Stimulated activated CD8-positive, alpha-beta memory T cell treated with anti-CD3 and anti-CD28 coated beads, Interleukin-7, amount 100 ng/mL, for 48 hours (primary cell): ENCODE measurements around the gene LHFPL2.
"Not testable (repeated sequence)": the region's sequence is repeated elsewhere in the genome, so short reads cannot be mapped to it uniquely, and the experiment has no call there.

Experiments used
- DNase-seq, 2 donors: peaks; one replicate each; pipeline ENCODE4 v3.0.0-alpha.2; 2020; ENCODE audit warnings: low read depth in 1 of 2; ENCODE audit errors: extremely low read depth in 1 of 2

The LHFPL2 gene, protein sequence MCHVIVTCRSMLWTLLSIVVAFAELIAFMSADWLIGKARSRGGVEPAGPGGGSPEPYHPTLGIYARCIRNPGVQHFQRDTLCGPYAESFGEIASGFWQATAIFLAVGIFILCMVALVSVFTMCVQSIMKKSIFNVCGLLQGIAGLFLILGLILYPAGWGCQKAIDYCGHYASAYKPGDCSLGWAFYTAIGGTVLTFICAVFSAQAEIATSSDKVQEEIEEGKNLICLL

DNA sequence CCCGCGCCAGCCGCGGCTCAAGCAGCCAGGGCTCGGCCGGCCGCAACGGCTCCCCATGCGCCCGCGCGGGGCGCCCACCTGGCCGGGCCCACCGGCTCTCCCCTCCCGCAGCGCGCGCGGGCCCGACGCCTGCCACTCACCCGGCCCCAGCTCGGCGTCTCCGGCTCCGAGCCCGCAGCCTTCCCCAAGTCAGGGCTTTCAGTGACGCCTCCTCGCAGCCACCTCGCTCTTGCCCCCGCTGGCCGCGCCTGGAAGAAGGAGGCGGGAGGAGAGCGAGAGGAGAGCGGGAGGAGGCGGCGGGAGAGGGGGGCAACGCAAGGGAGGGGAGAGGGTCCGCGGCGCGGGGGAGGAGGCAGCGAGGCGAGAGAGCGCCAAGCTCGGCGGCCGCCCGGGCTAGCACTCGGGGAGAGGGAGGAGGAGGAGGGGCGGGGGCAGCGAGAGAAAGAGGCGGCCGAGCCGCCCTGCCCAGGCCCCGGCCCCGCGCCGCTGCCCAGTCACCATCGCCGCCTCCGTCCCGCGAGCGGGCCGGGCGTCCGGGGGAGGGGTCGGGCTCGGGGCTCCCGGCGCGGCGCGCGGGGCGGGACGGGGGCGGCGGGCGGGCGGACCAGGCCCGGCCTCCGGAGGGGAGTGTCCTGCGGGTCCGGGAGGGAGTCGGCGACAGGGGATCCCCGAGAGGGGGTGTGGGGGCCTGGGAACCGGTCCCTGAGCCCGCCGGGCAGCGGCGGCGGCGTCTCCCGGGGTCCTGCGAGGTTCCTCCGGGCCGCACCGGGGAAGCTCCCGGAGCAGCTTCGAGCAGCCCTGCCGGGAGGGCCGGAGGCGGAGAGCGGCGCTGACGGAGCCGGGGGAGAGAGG is at the start of gene LHFPL2:
LHFPL2 (minus strand) TSS at position 414 of the 852 bp plus-strand sequence. CDS start 138,559 bp downstream, outside the sequence.
- DNase-seq, result no peak

DNA sequence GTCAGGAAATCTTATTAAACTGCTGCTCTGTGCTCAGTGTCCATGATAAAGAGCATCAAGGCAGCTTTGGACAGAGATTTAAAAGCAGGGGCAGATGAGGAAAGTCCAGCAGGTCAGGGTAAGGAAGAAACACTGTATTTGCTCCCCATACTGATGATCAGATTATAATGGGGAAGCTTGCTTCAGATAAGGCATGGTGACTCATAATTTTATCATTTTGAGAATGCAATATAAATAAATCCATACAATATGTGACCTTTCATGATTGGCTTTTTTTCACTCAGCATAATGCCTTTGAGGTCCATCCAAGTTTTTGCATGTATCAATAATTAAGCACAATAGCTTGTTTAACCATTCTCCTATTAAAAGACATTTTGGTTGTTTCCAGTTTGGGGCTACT is 48.1 kb upstream of the LHFPL2 start:
- no peak for DNase-seq

DNA sequence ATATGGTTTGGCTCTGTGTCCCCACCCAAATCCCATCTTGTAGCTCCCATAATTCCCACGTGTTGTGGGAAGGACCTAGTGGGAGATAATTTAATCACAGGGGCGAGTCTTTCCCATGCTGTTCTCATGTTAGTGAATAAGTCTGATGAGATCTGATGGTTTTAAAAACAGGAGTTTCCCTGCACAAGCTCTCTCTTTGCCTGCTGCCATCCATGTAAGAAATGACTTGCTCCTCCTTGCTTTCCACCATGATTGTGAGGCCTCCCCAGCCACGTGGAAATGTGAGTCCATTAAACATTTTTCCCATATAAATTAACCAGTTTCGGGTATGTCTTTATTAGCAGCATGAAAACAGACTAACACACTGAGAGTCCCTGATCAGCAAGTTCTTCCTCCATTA is 47.5 kb upstream of the LHFPL2 start:
- DNase-seq, result not testable (repeated sequence)

DNA sequence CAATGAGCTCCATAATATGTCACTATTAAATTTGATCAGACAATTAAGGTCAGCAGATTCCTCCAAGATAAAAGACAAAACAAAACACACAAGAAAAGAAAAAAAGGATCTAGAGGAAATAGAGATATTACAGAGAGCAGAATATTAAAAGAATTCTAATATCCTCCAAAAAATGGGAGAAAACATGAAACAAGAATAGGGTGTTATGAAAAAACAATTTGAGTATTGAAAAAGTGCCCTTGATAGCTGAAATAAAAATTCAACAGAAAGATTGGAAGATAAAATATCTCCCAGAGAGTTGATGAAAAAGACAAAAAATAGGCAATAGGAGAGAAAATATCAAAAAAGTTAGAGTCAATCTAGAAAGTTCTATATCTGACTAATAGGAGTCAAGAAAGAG is 44.8 kb upstream of the LHFPL2 start:
- DNase-seq, result no peak

DNA sequence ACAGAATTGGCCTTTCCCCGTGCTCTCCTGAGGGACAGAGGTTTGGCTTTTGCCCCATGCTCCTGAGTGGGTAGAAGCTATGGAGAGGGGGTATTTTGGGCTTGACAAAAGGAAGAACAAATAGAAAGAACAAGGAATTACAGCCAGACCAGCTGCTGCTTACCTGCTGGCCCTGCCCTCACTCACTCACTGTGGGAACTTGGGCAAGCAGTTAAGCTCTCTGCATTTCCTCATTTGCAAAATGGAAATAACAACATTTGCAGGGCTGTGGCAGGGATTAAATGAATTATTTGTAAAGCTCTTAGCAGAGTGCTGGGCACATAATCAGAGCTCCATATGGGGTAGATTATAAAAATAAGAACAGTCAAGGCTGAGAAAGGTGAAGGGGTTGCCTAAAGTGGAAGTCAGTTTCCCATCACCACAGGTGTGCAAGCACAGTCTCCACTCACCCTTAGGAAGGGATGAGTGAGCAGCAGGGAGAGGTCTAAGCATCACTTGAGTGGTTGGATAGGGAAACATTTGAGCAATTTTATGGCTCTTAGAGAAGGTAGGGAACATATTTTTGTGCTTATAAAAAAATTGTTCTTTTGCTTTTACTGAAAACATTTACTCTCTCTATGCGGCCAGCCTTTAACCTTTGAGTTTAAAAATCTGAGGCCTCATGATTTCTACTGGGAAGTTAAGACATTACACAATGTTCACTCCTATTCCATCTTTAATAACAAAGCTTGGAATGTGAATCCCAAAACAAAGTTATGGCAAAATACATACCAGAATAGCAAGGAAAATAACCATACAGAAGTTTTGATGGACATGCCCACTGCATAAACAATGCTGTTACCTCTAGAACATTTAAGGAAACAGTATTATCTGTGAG is 42.8 kb upstream of the LHFPL2 start:
- no peak for DNase-seq

DNA sequence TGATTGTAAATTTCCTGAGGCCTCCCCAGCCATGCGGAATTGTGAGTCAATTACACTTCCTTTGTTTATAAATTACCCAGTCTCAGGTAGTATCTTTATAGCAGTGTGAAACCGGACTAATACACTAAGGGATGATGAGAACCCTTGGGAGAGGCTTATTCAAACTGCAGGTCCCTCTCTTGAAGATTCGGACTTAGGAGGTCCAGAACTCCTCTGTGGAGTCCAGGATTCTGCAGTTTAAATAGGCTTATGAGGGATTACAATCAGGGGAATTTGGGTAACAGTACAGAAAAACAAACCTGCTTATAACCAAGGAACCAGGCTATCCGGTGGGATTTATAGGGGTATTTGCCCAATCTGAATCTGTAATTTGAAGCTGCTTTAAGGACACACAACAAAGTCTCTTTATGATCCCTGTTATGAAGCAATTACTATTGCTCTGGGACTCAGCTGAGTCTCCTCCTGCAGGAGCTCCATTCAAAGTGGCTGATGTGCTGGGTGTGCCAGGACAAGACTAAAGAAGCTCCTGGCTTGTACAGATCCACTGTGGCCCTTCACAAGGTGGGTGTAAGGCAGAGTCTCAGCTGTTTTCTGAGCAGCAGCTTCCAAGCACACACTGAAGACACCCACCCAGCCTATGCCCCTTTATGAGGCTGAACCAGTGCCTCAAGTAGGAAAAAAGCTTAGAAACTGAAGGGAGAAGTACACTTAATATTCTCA is 41.8 kb upstream of the LHFPL2 start:
- DNase-seq, result no peak

DNA sequence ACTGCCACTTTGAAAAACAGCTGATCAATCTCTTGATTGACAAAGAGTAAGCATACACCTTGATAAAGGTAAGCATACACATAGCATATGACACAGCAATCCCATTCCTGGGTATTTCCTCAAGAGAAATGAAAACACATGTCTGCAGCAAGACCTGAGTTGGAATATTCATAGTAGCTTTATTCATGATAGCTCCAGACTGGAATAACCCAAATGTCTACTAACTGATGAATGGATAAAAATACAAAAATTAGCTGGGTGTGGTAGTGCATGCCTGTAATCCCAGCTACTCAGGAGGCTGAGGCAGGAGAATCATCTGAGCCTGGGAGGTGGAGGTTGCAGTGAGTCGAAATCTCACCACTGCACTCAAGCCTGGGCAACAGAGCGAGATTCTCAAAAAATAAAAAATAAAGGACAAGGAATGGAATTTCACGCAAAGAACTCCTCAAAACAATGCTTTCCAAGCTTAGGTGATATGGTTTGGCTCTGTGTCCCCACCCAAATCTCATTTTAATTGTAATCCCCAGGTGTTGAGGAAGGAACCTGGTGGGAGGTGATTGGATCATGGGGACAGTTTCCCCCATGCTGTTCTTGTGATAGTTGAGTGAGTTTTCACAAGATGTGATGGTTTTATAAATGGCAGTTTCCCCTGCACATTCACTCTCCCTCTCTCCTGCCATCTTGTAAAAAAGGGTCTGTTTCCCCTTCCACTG is 41.1 kb upstream of the LHFPL2 start:
- DNase-seq, result no peak

DNA sequence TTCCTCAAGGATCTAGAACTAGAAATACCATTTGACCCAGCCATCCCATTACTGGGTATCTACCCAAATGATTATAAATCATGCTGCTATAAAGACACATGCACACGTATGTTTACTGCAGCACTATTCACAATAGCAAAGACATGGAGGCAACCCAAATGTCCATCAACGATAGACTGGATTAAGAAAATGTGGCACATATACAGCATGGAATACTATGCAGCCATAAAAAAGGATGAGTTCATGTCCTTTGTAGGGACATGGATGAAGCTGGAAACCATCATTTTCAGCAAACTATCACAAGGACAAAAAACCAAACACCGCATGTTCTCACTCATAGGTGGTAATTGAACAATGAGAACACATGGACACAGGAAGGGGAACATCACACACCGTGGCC is 38.9 kb upstream of the LHFPL2 start:
- DNase-seq, result not testable (repeated sequence)

DNA sequence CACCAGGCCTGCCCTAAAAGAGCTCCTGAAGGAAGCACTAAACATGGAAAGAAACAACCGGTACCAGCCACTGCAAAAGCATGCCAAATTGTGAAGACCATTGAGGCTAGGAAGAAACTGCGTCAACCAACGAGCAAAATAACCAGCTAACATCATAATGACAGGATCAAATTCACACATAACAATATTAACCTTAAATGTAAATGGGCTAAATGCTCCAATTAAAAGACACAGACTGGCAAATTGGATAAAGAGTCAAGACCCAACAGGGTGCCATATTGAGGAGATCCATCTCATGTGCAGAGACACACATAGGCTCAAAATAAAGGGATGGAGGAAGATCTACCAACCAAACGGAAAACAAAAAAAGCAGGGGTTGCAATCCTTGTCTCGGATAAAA is 35.3 kb upstream of the LHFPL2 start:
- DNase-seq, result not testable (repeated sequence)

DNA sequence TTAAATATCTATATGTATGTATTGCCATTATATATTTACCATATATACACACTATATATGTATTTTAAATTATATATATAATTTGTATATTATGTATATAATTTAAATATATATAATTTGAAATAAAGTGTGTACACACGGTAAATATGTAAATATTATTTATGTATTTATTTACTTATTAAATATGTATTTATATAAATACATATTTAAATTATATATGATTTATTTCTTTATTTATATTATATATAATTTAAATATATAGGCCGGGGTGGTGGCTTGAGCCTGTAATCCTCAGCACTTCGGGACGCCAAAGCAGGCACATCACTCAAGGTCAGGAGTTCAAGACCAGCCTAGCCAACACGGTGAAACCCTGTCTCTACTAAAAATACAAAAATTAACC is 31.3 kb upstream of the LHFPL2 start:
- DNase-seq, result no peak

DNA sequence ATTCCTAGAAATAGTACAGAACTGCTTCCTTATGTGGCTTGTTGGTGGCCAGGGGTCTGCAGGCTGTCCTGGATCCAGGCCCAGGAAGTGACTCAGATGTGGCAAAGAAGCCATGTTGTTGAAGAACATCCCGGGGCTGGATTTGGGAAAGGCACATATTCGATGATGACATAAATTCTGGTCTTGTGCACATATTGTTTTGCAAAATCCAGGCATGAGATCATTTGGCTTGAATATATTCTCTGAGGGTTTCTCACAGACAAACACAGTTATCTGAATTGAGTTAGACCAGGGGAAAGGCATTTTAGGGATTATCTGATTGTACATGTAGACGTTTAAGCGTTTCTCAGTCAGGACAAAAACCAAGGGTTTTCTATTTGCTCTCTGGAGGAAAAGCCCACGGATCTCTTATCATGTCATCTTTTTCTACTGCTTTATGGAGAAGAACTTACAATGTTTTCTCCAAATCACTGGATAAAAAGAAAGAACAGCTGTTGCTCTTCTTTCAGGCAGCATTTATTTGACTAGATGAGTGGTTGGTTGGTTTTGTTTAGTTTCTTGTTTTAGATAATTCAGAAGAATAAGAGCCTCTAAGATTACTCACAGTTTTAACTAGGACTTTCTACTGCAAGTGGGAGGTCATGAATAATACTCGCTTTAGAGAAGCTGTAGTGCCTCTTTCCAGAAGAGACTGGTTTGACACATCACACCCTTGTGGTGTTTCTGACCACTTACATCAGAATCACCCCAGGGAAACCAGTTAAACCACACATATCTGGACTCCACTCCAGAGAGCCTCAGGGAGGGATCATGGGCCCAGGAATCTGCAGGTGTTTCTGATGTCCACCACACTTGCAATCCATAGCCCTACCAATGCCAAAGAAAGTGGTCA is 29.5 kb upstream of the LHFPL2 start:
- DNase-seq, result no peak

DNA sequence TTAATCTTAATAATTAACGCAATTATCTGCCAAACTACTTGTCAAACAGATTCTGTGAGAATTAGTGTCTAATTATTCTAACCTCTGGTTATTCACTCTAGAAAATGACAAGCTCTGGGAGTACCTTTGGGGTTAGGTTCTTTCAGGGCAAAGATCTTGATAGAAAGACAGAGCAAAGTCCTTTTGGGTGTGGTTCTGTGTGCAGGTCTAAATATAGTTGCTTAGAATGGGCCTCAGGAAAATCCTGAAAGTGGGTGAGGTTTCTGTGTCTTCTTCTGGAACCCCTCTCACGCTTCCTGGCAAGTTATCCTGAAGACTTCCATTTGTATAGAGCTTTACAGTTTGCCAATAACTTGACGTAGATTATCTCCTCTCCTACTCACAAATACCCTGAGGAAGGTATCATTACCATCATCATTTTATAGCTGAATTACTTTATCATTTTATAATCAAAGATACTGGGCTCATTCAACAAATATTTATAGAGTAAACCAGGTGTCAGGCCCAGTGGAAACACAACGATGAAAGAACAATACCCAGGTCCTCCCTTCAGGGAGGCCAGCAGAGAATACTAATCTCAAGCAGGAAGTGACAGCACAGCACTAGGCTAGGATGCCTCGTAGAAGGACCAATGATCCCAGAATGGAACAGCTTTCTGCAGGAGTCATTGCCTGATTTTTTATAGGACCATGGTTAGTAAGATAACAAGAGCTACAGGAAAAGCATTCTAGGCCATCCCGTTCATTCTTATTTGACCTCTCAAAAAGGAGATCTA is 27.6 kb upstream of the LHFPL2 start:
- no peak for DNase-seq

DNA sequence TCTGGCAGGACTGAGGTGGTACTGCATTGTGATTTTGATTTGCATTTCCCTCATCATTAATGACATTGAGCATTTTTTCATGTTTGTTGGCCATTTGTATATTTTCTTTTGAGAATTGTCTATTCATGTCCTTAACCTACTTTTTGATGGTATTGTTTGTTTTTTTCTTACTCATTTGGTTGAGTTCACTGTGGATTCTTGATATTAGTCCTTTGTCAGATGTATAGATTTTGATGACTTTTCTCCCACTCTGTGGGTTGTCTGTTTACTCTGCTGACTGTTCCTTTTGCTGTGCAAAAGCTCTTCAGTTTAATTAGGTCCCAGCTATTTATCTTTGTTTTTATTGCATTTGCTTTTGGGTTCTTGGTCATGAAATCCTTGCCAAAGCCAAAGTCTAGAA is 25.3 kb upstream of the LHFPL2 start:
- DNase-seq, result not testable (repeated sequence)

DNA sequence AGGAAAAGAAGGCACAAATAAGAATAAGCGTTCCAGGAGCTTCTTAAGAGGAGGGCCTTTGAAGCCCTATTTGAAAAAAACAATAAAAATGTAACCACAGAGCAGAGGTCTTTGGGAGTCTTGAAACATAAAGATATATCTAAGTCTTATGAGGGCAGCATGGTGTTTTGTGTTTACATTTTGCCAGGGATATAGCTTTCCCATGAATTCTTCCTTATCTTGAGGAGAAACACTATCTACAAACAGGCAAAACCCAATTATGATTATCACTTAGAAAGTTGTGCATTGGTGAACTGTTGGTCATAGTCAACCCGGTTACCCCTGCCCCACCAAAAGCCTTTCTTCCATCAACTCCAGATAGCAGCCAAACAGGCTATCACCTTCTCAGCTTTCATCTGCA is 23.6 kb upstream of the LHFPL2 start:
- DNase-seq, result no peak

DNA sequence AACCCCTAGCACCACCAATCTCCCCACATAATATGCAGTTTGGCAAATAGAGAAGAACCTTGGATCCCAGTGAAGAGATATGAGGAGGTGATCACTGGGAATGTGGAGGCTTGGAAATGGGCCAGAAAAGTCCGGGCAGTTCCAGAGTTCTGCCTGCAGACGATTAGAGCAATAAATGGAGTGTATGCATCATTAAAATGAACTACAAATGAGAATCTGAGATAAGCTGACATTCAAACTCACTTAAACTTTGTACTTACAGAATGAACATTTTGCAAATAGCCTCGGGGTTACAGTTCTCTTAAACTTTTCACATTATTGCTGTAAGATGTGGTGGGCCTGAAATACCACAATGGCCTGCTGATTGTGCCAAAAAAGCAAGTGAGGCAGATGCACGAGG is 23.0 kb upstream of the LHFPL2 start:
- no peak for DNase-seq

DNA sequence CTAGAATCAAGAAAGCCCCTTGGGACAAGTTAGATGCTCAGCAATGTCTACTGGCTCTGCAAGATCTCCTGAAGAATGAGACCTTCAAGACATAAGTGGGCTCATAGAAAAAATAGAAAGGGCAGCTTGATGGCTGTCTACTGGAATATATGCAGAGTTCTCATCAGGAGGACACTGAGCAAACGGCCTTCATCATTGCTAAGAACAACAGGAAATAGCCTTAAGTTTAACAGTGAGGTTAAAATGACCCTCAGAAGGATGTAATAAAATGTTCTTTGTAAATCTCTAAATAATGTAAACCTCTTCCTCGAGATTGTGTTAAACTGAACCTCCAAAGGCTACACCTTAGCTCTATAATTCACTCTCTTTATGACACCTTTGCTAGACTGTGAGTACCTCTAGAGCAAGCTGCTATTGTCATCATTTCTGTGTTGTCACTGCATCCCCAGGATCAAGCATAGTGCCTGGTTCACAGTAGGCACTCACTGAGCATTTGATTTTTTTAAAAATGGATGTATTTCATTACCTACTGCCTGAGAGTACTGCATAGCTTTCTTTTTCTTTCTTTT is 22.2 kb upstream of the LHFPL2 start:
- no peak for DNase-seq

DNA sequence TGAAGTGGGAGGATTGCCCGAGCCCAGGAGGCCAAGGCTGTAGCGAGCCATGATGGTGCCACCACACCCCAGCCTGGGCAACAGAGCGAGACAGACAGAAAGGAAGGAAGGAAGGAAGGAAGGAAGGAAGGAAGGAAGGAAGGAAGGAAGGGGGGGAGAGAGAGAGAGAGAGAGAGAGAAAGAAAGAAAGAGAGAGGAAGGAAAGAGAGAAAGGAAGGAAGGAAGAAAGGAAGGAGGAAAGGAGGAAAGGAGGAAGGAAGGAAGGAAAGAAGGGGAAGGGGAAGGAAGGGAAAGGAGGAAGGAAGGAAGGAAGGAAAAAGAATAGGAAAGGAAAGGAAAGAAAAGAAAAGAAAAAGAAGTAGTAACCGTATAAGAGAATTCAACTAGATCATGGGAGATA is 20.8 kb upstream of the LHFPL2 start:
- DNase-seq, result no peak

DNA sequence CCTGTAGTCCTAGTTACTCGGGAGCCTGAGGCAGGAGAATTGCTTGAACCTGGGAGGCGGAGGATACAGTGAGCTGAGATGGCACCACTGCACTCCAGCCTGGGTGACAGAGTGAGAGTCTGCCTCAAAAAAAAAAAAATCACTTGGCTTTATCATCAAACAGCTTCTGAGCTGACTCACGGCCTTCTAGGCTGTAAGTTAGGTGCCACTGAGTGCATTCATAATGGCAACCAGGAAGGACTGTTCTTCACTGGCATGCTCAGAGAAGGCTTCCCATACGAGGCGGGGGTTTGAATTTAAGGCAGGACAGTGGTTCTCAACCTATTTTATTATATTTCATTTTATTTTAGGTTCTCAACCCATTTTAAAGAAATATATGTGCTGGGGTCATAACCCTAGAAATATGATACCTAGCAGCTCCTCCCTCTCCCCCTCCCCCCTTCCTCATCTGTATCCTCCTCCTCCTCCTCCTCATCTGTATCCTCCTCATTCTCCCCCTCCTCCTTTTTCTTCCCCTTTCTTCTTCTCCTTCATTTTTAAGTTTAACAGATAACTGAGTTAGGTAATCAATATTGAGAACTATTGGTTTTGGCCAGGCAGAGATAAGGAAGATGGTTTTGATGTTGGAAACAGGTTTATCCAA is 19.0 kb upstream of the LHFPL2 start:
- DNase-seq, result no peak
